SH-SY5Y (cell line): ENCODE results near the gene TBC1D3B.

Experiments used
- GATA2 ChIP-seq: IDR thresholded peaks from 2 replicates; pipeline ENCODE4 v1.6.1; 2011; ENCODE audit warnings: mild to moderate bottlenecking, low read depth, low read length
- GATA3 ChIP-seq: IDR thresholded peaks from 2 replicates; pipeline ENCODE4 v1.6.1; 2011; ENCODE audit warnings: low read depth, mild to moderate bottlenecking, low read length, moderate library complexity

The TBC1D3B gene

GRCh38 chr17:36148559-36149295, 27.7 kb downstream of the TBC1D3B start:
- TF ChIP-seq GATA2 (no peak), GATA3 (no peak)

GRCh38 chr17:36147601-36148000, 28.8 kb downstream of the TBC1D3B start:
- TF ChIP-seq GATA2 (no peak), GATA3 (no peak)

DNA sequence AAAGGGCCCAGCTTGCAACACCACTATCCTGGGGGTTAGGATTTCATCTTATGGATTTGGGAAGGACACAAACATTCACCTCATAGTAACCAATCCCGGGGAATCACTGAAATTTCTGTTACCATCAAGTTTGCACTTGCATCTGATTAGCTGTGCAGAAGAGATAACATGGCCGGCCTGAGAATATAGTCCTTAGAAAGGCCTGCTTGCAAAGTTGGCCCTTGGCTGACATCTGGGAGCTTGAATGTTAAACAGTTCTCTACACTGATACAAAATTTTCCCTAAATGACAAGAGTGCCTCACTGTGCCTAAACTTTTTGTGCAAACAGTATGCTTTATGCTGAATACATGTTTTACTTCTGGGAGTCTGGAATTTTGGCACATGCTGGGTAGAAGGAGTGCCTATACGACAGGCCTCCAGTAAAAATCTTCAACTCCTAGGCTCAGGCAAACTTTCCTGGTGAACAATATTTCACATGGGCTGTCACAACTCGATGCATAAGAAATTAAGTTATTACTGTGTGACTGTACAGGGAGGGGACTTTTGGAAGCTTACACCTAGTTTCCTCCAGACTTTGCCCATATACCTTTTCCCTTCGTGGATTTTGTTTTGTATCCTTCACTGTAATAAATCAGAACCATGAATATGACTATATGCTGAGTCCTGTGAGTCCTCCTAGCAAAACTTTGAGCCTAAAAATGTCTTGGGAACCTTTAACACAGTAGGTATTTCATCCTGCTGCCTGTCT, 31.3 kb downstream of the TBC1D3B start:
- TF ChIP-seq GATA2 (no peak), GATA3 (no peak)

DNA sequence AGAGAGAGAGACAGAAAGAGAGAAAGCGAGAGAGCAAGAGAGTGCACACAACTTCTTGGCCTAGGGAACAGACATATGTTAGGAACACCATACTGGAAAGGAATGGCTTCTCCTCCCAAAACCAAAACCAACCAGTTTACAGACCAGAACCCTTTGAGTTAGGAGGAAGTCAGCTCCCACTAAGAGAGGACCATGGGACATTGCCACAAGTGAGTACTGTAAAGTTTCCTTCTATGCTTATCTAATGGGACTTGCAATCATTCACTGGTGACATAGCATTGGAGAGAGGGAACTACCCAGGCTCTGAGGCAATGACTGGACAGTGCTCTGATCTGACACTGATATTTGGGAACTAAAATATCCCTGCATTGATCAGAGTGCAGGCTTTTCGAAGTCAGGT, 32.4 kb downstream of the TBC1D3B start:
- TF ChIP-seq GATA2: no peak
- no peak for TF ChIP-seq GATA3

DNA sequence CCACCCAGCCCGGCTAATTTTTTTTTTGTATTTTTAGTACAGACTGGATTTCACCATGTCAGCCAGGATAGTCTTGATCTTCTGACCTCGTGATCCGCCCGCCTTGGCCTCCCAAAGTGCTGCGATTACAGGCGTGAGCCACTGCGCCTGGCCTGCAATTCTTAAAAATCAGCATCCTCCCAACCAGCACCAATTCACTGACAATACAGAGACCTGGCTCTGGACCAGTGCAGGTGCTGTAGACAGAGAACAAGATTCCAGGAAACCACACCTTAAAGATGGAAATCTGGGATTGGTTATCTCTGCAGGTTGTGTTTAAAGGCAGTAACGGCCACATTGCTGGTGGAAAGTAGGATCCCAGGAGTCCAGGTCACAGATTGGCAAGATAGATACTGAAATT, 33.6 kb downstream of the TBC1D3B start:
- no peak for TF ChIP-seq GATA2
- no peak for TF ChIP-seq GATA3

- TF ChIP-seq GATA2: no peak
- no peak for TF ChIP-seq GATA3
Measured at GRCh38 chr17:36142235-36142634, 34.2 kb downstream of the TBC1D3B start.

DNA sequence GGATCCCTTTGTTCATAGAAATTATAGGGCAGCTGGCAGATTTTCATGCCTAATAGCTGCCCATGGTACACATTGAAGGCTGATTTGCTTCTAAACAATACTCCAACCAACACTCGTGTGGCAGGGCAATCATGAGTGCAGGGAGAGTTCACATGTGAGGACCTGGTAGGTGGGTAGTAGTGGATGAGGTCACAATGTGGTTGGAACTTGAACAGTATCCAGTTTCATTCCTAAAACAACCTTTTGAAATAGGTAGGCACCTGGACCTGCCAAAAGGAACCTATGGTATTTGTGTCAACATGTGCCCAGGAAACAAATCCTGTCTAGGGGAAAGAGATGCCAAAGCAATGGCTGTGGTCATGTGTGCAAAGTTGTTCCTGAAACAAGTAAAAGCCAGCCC, 40.0 kb downstream of the TBC1D3B start:
- TF ChIP-seq GATA3: no peak
- no peak for TF ChIP-seq GATA2

- TF ChIP-seq GATA3 (no peak), GATA2 (no peak)
Measured at GRCh38 chr17:36136036-36136435, 40.4 kb downstream of the TBC1D3B start.

DNA sequence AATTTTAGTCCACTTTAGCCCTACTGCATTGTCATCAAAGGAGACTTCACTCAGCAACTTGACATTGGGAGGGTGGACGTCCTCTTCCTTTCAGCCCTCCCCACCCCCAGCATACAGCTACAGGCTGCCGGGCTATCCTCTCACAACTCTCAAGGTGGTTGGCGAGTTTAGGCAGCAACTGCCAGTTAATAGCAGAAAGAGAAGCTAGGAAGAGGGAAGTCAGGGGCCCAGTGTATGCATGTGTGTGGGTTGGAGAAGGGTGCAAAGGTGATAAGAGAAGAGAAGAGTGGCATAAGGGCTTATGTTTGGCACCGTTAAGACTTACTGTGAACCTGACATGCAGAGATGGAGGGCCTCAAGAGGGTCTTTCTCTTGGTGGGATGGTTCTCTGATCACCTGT, 41.0 kb downstream of the TBC1D3B start:
- TF ChIP-seq GATA3: no peak

- TF ChIP-seq GATA2 (no peak), GATA3 (no peak)
Measured at GRCh38 chr17:36133602-36134236, 42.7 kb downstream of the TBC1D3B start.

DNA sequence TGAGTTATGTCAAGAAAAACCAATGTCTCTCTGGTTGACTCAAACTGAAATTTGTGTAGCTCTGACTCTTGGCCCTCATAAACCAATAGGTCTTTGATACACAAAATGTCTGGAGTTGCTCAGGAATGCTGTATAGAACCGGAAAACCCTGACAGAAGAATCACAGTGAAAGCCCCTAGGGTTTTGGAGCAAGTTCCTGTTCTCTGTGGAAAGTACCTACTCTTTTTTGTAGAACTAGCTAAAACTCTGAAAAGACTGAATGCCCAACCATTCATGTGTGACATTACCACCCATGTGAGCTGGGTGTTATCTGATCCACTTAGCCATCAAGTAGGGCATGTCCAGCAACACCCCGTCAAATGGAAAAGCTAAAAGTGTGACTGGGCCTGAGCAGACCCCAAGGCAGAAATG, 44.0 kb downstream of the TBC1D3B start:
- TF ChIP-seq GATA2 (no peak), GATA3 (no peak)

GRCh38 chr17:36131931-36132330, 44.5 kb downstream of the TBC1D3B start:
- TF ChIP-seq GATA3 (no peak), GATA2 (no peak)

GRCh38 chr17:36131421-36131820, 45.0 kb downstream of the TBC1D3B start:
- TF ChIP-seq GATA2 (no peak), GATA3 (no peak)

DNA sequence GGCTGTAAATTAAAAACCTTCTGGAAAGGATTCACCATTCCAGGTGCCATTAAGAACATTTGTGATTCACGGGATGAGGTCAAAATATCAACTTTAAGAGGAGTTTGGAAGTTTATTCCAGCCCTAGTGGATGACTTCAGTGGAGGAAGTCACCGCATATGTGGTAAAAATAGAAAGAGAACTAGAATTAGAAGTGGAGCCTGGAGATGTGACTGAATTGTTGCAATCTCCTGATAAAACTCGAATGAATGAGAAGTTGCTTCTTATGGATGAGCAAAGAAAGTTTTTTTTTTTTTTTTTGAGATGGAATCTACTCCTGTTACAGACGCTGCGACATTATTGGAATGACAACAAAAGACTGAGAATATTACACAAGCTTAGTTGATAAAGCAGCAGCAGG, 46.1 kb downstream of the TBC1D3B start:
- TF ChIP-seq GATA2 (no peak), GATA3 (no peak)

DNA sequence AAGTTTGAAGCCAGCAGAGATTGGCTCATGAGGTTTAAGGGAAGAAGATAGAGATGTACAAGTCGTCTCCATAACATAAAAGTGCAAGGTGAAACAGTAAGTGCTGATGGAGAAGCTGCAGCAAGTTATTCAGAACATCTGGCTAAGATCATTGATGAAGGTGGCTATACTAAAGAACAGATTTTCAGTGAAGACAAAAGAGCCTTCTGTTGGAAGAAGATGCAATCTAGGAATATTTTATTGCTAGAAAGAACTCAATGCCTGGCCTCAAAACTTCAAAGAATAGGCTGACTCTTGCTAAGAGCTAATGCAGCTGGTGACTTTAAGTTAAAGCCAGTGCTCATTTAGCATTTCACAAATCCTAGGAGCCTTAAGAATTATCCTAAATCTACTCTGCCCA, 46.8 kb downstream of the TBC1D3B start:
- no peak for TF ChIP-seq GATA2
- no peak for TF ChIP-seq GATA3
